ENCODE data around the gene ERMP1.
A peak's percentile ranks its signal among the peaks of the same experiment; 100 is the strongest.
"Not testable (repeated sequence)": the region's sequence is repeated elsewhere in the genome, so short reads cannot be mapped to it uniquely, and the experiment has no call there.

Gene ERMP1, protein sequence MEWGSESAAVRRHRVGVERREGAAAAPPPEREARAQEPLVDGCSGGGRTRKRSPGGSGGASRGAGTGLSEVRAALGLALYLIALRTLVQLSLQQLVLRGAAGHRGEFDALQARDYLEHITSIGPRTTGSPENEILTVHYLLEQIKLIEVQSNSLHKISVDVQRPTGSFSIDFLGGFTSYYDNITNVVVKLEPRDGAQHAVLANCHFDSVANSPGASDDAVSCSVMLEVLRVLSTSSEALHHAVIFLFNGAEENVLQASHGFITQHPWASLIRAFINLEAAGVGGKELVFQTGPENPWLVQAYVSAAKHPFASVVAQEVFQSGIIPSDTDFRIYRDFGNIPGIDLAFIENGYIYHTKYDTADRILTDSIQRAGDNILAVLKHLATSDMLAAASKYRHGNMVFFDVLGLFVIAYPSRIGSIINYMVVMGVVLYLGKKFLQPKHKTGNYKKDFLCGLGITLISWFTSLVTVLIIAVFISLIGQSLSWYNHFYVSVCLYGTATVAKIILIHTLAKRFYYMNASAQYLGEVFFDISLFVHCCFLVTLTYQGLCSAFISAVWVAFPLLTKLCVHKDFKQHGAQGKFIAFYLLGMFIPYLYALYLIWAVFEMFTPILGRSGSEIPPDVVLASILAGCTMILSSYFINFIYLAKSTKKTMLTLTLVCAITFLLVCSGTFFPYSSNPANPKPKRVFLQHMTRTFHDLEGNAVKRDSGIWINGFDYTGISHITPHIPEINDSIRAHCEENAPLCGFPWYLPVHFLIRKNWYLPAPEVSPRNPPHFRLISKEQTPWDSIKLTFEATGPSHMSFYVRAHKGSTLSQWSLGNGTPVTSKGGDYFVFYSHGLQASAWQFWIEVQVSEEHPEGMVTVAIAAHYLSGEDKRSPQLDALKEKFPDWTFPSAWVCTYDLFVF

GRCh38 chr9:5832538-5833529, at the start of gene ERMP1:
Gene ERMP1 (minus strand): TSS chr9:5833117. CDS start chr9:5833027, 90 bp downstream.
- DNase-seq (ENCODE audit: low read depth), result peak; percentile 82

DNA sequence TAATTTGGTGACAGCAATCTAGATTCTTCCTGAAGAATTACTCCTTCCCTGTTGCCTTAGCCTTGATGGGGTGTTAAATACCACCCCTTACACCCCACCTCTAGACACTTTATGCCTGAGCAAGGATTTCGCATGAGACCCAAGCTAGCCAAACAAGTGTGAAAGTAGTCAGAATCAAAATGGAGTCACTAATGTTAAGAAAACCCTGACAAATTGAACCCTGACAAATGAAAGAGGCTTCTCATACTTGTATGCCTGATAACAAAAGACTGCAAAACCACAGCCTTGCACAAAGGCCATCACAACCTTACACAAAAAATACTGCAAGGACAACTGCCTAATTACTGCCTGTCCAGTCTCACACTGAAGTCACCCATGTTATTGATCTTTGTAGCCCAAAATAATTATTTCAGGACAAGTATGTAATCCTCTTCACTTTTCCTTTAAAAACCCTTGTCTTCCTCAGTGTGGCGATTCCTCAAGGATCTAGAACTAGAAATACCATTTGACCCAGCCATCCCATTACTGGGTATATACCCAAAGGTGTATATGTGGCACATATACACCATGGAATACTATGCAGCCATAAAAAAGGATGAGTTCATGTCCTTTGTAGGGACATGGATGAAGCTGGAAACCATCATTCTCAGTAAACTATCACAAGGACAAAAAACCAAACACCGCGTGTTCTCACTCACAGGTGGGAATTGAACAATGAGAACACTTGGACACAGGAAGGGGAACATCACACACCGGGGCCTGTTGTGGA, 49.5 kb upstream of the ERMP1 start:
- DNase-seq (ENCODE audit: low read depth), result not testable (repeated sequence)

- DNase-seq (ENCODE audit: low read depth), result peak; percentile 91
These were observed 46.7 kb upstream of the ERMP1 start for GRCh38 chr9:5879419-5880181.

DNA sequence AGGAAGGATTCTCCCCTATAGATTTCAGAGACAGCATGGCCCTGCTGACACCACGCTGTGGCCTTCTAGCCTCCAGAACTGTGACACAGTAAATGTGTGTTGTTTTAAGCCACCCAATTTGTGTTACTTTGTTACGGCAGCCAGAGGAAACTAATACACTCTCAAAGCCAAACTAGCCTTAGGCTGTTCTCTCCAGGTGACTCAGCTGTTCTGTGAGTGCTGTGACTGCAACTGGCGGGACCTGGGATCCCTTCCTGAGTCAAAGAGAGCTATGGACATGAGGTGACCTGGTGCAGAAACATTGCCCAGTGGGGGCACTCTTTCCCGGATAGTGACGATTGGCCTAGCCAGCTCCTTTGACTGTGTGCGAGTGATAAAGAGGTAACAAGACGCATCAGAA, 43.8 kb upstream of the ERMP1 start:
- DNase-seq (ENCODE audit: low read depth), result peak; percentile 50

DNA sequence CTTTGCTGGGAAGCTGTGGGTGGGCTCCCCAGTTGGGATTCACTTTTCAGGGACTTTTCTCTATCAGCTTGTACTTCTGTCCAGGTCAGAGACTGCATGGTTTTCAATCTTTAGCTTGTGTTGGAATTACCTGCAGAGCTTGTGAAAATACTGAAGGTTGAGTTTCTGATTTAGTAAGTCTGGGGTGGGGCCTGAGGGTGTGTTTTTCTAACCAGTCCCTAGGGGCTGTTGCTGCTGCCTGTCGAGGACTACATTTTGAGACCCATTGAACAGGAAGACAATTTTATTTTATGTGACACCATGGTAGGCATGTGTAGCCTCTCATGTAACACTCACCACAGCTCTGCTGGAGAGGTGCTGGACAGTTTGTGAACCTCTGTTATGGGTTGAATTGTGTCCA, 43.1 kb upstream of the ERMP1 start:
- DNase-seq (ENCODE audit: low read depth), result no peak

DNA sequence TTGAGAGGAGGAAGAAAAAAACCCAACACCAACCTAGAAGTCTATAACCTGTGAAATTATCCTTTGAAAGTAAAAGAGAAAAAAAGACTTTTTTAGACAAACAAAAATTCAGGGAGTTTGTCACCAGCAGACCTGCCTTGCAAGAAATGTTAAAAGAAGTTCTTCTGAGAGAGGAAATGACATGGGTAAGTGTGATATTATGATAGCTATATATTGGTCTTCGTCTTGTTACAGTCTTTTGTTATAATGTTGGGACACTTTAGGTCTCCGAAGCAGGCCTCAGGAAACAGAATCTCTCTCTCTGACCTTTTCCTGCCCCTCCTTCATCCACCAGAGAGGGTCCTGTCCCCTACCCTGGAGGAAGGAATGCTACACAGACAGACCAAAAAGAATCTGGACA, 41.1 kb upstream of the ERMP1 start:
- DNase-seq (ENCODE audit: low read depth), result no peak

GRCh38 chr9:5873439-5873838, 40.5 kb upstream of the ERMP1 start:
- no peak for DNase-seq (ENCODE audit: low read depth)

GRCh38 chr9:5872511-5872910, 39.6 kb upstream of the ERMP1 start:
- no peak for DNase-seq (ENCODE audit: low read depth)

DNA sequence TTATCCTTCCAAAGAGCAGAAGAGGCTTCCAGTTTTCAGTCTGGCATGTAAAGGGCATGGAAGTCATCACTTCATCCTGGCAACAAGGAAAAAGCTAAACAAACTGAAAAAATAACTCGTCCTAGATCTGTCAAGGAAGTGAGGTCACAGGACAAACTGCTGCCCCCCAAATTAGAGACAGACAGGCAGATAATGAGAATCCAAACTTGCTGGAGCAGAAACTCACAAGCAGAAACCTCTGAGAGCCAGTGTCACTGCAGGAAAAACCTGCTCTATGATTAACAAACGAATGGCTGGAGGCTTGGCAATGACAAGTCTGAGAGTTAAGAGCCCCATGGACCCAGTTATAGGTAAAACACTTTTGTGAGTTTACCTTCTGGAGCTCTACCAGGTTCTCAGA, 38.9 kb upstream of the ERMP1 start:
- no peak for DNase-seq (ENCODE audit: low read depth)

DNA sequence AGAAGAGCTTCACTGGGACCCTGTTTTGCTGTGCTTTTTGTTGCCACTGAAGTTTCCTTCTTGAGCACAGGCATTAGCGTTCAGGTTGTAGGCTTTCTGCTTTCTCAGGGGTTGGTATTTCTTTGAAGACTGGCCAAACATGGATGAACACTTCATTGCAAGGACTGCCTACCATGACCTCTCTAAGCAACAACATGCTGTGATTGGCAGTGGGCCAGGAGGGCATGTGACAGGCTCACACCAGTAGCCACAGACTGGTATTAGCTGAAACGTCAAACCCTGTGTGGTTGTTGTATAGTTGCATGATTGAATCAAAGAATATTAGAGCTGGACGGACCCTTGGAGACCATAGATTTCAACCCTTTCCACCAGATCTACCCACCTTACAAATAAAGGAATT, 37.8 kb upstream of the ERMP1 start:
- no peak for DNase-seq (ENCODE audit: low read depth)

DNA sequence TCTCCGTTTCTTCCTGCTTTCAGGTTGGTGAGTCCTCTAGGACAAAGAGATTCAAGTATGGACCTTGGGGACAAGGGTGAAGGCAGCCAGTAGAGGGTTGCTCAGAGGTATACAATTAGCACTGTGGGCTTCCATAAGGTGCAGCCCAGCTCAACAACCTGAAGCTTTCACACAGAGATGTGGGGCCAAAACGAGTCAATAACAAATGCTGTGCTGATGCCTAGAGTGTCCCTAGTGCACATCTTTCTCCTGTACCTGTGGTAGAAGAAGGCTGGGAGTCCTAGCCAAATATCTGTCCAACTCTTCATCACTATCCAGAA, 37.1 kb upstream of the ERMP1 start:
- no peak for DNase-seq (ENCODE audit: low read depth)

DNA sequence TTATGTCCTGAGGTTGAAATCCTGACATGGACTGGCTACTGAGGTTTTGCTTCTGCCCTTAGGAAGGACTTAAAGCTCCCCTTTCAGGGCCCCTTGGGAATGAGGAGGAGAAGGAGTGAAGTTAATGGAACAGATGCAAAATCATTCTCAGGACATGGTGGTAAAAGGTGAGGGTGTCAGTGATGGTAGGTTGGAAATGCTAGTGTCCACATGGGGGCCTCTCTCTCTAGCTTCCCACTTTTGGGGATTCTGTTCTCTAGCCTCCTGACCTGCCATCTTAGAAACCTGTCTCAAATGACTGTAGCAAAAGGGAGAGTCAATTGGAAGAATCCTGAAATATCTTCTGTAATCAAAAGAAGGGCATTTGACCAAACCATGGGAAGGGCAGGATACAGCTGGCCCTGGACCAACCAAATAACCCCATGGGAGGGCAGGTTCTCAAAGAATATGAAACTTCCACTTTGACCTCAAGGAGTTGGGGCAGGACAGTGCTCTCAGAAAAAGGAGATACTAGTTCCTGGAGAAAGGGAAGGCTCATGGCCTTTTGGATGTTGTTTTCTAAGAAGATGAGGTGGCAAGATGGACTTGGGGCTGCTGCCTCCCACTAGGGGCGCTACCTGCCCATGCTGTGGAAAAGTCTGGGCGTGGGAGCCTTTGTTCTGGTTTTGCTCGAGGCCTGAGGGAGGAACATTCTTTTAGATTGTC, 36.5 kb upstream of the ERMP1 start:
- peak; percentile 32 for DNase-seq (ENCODE audit: low read depth)

DNA sequence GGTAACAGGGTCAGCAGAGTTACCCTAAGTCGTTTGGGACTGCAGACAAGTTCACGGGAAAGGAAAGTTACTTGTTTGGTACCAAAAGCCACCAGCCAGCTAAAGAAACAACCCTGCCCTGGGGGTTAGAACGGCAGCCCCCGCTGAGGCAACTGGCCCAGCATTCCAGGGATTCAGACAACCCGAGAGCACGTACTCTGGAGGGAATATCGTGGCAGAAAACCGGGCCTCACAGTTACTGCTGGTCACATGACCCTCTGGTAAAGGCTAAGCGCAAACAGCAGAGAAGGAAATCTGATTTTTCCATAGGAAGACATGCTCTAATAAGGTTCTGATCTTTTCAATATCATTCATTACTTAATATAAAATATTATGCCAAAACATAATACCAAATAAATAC, 35.3 kb upstream of the ERMP1 start:
- no peak for DNase-seq (ENCODE audit: low read depth)

- DNase-seq (ENCODE audit: low read depth), result no peak
These were observed 33.8 kb upstream of the ERMP1 start for GRCh38 chr9:5866685-5867084.

GRCh38 chr9:5866272-5866671, 33.4 kb upstream of the ERMP1 start:
- no peak for DNase-seq (ENCODE audit: low read depth)

DNA sequence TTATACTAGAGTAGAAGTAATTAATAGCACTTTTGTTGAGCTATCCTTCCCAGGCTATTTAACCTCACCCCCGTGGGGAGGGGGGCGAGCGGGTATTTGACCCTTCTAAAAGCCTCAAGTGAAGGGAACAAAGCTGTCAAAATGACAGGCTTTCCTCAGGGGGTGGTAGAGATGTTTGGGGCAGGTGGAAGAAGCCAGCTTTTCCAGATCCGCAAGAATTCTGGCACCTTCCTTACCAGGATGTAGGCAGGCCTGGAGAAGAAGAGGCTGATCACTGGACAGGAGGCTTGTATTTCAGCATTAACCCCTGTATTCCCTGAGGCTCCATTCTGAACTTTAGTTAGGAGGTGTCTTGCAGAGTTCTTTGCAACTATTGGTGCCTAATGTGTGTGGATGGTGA, 31.5 kb upstream of the ERMP1 start:
- DNase-seq (ENCODE audit: low read depth), result no peak

- no peak for DNase-seq (ENCODE audit: low read depth)
These were observed 30.3 kb upstream of the ERMP1 start for GRCh38 chr9:5863092-5863746.

GRCh38 chr9:5858833-5859232, 25.9 kb upstream of the ERMP1 start:
- no peak for DNase-seq (ENCODE audit: low read depth)

DNA sequence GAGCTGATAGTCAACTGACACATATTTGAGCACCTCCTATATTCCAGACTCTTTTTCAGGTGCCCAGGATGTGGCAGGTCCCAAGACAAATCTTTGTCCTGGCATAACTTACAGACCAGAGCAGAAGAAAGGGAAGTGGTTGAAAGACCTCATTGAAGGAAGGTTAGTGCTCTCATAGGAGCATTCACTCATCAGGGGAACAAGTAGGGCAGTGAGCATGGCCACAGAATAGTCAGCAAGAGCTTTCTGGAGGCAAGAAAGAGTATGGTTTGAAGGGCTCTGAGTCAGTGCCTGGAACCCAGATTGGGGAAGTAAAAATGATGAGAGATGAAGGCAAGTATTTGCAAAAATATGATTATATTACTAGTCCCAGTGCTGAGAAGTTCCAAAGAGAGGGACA, 25.0 kb upstream of the ERMP1 start:
- no peak for DNase-seq (ENCODE audit: low read depth)

Measured in ELR (cell line).